HG02884 (cell line): ENCODE results near the gene BPGM.

Source experiments
- ATAC-seq: cut with Tn5 transposase; IDR thresholded peaks from one replicate; pipeline ENCODE4 v1.9.1; 2021; ENCODE audit warnings: mild to moderate bottlenecking, moderate library complexity; ENCODE audit not compliant: unreplicated experiment

BPGM gene

GRCh38 chr7:134714470-134715205 is 68.0 kb downstream of the BPGM start:
- ATAC-seq, result no peak

GRCh38 chr7:134718211-134718875 is 71.7 kb downstream of the BPGM start:
- no peak for ATAC-seq

- ATAC-seq, result no peak
These were observed 73.7 kb downstream of the BPGM start for GRCh38 chr7:134720091-134720935.

- ATAC-seq, result no peak
These were observed 74.5 kb downstream of the BPGM start for GRCh38 chr7:134721171-134721570.

GRCh38 chr7:134722786-134723322 is 76.2 kb downstream of the BPGM start:
- ATAC-seq, result no peak

GRCh38 chr7:134723892-134724291 is 77.2 kb downstream of the BPGM start:
- no peak for ATAC-seq

- ATAC-seq, result no peak
These were observed 78.0 kb downstream of the BPGM start for GRCh38 chr7:134724606-134725005.

GRCh38 chr7:134726581-134726980 is 79.9 kb downstream of the BPGM start:
- no peak for ATAC-seq

GRCh38 chr7:134727711-134728110 is 81.1 kb downstream of the BPGM start:
- ATAC-seq, result no peak
